ENCODE results near the gene LHFPL3.

- no peak for TF ChIP-seq CTCF (IDR thresholded peaks at IDR 0.05)
- TF ChIP-seq EZH2 (IDR thresholded peaks at IDR 0.05; ENCODE audit: borderline replicate concordance, insufficient read depth, low read depth, low read length, poor library complexity, severe bottlenecking) = no peak
These were observed 10.3 kb upstream of the LHFPL3 start for GRCh38 chr7:104317948-104318629.

All from B cell (primary cell).